Brain pericyte (primary cell): ENCODE results near the gene F5.

Experiments used
- DNase-seq: peaks from one replicate; pipeline ENCODE4 v3.0.0-alpha.2; 2012; ENCODE audit warnings: low read depth, low spot score

Gene F5

DNA sequence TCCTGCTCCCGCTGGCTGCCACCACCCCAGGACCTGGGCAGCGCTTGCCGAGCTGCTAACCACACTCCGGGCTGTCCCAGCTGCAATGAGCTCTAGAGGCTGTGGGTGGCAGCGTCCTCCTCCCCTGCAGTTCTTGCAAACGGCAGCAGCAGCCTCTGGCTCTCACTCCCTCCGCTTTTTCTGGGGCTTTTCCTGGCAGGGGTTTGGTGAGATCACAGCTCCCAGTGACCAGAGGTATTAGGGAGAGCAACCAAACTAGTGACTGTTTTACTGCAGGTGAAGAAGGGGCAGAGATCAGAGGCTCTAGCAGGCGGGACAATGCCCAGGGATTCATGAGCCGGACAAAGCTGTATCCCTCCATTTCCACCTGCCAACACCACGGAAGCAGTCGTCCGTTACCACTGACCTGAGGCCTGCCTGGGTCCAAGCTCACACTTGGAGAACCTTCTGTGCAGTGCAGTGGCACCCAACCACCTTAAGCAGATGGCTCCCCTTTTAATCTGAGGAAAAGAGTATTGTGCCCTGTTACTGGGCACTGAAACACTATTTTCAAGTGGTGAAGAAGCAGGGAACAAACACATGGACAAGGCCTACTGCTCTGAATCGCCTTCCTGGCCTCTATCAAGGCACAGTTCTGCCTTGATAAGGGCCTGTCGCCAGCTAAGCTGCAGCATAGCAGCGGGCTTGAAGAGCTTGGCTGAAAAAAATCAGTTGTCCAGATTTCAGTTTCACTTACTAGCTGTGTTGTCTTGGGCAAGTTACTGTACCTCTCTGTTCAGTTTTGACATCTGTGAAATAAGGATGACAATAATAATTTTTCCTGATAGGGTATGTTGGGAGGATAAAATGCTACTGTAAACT, at the start of gene F5:
Gene F5 (minus strand): TSS at position 87 of the 861 bp plus-strand sequence. CDS start 95 bp downstream, outside the sequence.
- no peak for DNase-seq

DNA sequence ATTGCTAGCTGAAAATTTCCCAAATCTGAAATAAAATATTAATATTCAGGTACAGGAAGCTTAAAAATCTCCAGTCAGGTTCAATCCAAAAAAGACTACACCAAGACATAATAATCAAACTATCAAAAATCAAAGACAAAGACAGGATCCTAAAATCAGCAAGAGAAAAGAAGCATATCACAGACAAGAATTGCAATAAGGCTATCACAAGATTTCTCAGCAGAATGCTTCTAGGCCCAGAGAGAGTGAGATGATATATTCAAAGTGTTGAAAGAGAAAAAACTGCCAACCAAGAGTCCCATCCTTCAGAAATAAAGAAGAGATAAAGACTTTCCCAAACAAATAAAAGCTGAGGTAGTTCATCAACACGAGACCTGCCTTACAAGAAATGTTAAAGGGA, 48.6 kb upstream of the F5 start:
- no peak for DNase-seq

DNA sequence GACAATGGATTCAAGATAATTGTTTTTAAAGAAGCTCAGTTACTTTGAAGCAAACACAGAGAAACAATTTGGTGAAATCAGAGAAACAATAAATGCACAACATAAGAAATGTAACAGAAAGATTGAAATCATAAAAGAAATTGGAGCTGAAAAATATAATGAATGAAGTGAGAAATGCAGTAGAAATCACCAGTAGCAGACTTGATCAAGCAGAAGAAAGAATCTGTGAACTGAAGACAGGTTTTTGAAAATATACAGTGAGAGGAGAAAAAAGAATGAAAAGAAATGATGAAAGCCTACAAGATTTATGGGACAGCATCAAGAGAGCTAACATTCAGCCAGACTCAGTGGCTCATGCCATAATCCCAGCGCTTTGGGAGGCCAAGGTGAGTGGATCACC, 47.9 kb upstream of the F5 start:
- no peak for DNase-seq

DNA sequence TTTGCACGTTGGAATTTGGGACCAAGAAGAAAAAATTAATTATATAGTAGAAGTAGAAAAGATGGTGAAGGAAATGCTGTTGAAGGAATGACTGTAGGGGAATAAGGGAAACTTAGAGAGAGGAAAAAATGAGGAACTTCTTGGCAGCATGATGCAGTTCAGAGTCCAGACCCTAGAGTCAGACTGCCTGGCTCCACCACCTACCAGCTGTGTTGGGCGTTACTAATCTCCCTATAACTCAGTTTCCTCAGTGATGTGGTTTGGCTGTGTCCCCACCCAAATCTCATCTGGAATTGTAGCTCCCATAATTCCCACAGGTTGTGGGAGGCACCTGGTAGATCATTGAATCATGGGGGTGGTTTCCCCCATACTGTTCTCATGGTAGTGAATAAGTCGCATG, 45.0 kb upstream of the F5 start:
- DNase-seq: no peak

DNA sequence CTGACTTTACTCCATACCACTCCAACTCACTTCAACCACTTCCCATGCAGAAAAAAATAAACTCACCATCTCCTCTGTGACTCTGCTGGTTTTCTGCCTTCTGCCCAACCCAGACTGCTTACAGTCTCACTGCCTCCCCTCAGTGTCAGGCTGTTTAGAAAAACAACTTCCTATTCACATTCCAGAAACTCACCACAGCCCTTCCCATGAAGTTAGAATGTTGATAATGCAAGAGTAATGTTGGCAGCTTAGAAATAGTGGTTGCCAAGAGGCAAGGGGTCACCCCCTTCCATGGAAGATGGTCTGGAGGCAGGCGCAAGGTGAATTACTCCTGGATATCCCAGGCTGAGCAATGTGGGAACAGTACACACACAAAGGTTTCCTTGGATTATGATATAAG, 43.7 kb upstream of the F5 start, which contains the start of gene SELP:
Gene SELP (minus strand): TSS at position 119 of the 400 bp plus-strand sequence. CDS start 50 bp downstream, at position 69.
- no peak for DNase-seq

DNA sequence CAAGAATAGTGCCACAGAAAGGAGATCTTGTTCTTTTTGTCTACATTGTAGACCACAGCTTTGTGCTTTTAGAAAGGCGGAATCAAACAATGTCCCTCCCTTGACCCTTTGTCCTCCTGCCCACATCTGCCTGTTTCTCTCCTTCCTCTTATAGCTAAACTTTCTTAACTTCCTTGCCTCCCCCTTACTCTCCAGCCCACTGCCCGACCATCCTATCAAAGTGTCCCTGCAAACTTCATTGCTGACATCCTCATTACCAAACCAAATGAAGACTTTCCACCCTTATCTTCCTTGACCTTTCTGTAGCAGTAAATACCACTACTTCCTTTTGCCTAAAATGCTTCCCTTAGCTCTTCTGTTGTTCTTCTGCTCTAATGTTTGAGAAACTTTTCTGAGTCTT, 38.6 kb upstream of the F5 start:
- no peak for DNase-seq

DNA sequence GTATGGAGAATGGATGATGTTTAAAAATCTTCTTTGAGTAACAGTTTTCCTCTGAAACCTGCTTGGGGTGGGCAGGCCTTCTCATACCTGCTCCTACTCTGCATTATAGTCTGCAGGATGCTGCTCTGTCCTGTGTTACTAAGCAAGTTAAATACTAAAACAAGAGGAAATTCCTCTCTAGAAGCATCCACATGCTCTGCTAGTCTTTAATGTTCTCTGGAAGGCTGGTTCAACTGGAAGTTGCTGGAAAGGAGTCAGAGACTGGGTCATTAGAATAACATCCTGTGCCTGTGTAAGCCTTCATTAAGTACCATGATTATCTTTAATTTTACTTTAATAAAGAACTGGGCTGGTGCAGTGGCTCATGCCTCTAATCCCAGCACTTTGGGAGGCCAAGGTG, 37.8 kb upstream of the F5 start:
- no peak for DNase-seq

DNA sequence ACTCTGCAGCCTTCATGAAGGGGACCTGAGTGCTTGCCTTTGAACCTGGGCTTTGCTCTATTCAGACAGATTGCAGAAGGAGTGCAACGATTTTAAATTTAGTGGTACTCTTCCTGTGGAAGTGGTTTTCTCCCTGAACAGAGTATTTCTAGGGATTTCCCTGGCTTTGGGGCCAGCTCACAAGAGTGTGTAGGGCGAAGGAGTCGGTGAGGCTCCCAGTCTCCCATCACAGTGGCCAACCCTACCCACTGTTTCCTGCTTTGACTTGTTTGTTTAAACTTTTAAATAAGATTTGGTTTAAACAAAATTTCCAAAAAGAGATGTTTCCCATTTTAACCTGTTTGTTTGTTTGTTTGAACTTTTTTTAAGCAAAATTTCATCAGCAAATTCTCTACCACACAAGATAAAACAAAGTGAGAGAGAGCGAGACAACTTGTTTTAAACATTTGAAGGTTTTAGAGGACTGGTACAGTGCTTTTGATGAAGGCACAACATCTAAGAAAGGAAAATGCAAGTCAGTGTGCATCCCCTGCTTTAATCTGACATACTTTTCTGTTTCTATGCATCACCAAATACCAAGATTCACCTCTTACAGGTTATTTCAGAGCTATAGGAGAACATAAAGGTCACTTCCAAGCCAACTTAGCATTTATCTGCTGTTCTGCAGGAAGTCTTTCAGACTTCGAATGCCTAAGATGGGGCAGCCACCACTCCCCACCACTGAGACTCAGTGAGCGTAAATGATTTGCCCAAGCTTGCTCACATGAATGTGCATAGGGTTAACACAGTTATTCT, 37.0 kb upstream of the F5 start:
- no peak for DNase-seq

DNA sequence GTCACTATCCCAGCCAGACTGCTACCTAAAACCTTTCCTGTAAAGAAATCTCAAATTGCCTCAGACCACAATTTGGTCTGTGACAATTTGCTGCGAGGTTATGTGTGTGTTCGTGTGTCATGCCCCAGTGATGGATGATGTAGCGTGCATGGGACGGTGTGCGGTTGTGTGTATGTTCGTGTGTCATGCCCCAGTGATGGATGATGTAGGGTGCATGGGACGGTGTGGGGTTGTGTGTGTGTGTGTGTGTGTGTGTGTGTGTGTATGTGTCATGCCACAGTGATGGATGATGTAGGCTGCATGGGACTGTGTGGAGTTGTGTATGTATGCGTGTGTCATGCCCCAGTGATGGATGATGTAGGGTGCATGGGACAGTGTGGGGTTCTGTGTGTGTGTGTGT, 34.3 kb upstream of the F5 start:
- DNase-seq: no peak

DNA sequence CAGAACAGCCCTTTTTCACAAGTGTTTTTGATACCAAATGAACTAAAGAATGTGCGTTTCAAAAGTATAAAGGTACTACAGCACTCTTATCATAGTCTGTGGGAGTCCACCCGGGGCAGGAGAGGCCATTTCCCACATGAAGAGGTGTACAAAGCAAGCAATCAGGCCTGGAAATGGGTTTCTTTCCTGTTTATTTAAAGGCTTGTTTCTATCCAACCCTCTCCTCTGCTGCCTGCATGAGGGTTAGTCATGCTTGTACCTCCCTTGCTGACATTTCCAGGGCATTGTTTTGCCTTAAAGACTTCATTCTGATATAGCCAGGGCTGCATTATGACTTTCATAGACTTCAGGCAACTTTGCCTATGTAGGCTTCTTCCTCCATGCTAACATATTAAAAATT, 32.1 kb upstream of the F5 start:
- no peak for DNase-seq

DNA sequence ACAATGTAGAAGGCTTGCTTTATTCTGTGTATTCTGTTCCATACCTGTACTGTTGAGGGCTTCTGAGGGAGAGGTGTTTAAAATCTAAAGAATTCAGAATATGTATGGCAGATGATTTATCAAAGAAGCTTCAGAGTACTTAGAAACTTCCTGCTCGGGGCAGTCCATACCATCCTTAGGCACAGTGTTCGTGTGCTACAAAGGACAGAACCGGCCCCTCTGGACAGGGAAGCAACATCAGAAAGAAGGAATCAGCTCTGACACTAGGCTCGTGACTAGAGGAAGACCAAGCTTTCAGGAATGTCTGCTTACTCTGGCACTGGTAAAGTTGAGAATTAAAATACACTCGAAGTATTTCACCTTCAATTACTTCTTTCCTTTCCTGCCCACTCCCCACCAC, 29.5 kb upstream of the F5 start:
- no peak for DNase-seq

DNA sequence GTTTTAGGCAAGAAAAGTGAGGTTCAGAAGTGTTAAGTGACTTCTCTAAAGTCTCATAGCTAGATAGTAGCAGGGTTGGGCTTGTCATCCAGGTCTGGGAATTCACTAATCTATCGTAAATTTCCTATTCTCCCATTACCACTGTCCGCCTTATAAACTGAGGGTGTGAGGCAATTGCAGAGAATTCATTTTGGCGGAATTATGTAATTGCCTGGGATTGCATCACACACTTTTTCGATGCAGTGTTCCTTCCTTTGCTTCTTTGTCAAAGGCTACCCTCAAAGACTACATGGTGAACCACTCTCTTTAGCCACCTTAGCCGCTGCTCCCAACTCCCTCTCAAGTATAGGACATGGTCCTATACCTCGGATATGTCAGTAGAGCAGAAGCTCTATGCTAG, 24.6 kb upstream of the F5 start:
- DNase-seq: no peak

DNA sequence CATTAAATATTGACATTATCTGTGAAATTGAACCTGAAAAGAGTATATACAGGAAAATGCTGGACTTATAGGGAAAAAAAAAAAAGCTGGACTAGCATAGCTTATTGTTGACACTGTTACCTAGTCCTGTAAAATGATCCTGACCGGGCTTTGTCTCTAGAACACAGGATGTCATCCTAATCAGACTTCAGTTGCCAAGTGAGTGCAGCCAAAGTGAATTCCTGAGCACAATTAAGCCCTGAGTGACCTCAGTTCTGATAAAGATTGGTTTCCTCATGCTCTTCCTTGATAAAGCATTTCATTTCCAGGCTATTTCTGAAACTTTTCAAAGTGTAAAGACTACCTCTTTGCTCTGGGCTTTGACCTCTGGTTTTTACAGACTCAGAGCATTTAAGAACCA, 23.8 kb upstream of the F5 start:
- DNase-seq: no peak

DNA sequence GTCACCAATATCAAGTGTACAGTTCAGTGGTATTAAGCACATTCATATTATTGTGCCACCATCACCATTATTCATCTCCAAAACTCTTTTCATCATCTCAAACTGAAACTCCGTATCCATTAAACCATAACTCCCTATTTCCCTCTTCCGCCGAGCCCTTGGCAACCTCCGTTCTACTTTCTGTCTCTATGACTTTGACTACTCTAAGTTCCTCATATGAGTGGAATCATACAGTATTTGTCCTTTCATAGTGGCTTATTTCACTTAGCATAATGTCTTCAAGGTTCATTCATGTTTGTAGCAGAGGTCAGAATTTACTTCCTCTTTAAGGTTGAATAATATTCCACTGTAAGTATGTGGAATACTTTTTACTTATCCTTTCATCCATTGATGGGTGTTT, 21.9 kb upstream of the F5 start:
- no peak for DNase-seq

DNA sequence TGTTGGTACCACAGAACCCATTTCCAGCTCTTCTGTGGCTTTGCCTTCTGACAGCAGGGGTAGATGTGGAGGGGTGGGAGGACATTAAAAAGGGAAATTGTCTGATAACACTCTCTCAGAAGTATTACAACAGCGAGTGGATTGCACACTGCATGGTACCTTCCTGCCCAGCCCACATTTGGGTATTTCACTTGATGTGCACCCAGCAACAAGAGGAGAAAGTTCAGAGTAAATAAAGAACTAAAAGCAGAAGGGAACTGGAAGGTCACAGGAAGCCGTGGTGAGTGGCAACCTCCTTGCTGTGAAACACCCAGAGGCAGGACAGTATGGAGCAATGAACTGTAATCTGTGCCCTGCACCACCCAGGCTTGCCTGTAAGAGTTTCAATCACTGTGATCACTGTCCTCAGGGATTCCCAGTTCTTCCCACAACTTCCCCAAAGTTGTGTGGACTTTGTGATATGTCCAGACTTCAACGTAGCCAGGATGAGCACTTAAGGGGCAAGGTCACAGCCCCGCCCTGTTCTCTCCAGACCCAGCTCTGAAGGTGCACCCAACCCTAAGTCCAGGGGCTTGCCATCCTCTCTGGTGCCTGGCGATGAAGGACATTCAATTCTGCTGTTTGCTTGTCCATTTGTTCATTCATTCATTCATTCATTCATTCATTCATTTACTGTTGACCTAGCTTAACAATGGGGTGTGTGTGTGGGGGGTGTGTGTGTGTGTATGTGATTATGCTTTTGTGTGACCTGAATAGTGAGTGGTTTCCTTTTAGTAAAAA, 18.7 kb upstream of the F5 start:
- DNase-seq: no peak

DNA sequence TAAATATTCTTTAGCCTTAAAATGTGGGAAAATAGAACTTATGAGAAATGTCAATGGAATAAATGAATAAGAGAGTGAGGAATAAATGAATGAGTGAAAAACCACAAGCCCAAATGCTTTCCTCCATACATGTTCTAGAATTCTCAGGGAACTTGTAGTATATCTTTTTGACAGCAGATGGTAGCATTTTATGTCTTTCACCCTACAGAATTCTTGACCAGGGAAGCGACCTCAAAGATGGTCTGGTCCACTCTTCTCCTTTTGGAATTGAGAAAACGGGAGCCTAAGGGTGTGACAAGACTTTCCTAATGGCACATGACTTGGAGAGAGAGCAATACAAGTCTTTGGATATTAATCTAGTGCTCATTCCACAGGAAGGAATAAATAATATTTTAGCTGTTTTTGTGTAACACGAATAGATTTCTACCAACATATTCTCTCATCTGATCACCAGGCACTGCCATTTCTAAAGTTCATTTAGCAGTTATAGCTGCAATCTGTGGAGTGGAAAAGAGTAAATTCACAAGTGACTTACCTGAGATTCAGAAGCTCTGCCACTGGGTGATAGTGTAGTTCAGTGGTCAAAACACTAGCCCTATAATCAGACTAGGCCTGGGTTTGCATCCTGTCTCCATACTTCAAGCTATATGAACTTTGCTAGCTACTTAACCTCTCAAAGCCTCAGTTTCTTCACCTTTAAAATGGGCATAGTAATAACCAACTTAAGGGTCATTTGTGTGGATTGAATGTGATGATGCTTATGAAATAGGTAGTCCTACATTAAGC, 15.0 kb upstream of the F5 start:
- peak; percentile 5 for DNase-seq

DNA sequence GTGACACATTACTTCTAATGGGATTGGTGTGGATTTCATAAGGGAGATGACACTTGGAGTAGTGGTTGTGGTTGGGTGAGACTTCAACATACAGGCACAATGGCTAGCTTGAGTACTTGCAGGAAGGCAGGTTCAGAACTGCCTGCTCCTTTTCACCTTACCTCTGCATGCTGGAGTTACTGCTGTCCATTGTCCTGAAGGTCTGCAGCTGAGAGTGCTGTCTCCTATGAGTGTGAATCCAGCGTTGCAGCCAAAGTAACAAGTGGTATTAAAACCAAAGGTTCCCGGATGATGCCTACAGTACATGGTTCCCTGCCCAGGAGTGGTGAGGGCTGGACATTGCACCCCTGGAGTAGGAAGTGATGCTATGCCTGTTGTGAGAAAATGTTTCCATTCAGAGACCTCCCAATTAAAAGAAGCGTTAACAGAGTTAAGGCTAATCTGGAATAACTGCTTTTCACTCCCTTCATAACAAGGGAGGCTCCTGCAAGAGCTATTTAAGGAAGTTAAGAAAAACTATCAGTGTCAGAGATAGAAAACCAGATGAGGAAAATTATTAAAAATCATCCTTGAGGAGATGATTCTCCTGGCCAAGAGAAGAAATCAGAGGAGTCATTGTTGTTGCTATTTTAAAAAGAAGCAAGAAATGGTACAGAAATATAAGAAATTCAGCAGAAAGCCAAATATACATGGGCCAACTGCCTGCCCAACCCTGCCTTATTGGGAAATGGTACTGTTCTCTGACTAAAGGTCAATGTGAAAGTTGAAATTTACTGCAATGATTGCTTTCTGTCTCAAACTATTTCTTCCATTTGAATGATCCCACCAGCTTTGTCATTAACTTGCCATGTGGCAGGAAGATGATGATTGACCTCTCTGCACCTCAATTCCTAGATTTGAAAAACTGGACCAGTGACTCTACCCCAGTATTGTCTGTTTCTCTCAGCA, 9.8 kb upstream of the F5 start:
- no peak for DNase-seq

DNA sequence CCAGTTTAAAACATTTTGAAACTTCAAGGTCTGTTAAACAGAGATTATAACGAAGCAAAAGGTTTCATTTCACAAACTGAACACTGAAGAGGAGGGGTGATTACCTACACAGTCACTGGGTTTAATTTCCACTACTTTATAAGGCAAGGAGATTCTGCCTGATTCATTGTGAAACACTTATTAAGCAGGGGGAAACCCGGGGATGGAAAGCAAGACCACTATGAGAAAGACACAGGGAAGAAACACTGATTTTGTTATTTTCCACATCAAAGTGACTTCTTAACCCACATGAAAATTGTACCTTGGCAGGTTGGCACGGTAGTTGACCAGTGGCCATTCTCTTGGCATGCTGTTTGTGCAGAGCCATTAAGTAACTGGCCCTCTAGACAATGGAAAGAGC, 8.1 kb upstream of the F5 start:
- DNase-seq: no peak

DNA sequence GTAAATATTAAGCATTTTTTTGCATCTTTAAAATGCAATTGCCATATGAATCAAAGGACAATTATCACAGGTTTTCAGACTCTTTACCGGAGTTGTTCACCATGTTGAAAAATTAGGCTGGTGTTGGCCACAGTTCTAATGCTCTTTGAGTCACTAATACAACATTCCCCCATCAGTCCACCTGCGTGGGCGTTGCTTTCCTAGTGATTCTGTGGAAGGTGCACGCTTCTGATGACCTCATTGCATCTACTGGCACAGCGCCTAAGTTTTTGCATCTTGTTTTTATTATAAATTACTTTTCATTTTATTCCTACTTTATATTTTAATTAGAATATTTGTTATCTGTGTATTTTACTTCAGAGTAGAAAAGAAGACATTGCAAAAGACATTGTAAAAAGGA, 4.7 kb upstream of the F5 start:
- DNase-seq: no peak

DNA sequence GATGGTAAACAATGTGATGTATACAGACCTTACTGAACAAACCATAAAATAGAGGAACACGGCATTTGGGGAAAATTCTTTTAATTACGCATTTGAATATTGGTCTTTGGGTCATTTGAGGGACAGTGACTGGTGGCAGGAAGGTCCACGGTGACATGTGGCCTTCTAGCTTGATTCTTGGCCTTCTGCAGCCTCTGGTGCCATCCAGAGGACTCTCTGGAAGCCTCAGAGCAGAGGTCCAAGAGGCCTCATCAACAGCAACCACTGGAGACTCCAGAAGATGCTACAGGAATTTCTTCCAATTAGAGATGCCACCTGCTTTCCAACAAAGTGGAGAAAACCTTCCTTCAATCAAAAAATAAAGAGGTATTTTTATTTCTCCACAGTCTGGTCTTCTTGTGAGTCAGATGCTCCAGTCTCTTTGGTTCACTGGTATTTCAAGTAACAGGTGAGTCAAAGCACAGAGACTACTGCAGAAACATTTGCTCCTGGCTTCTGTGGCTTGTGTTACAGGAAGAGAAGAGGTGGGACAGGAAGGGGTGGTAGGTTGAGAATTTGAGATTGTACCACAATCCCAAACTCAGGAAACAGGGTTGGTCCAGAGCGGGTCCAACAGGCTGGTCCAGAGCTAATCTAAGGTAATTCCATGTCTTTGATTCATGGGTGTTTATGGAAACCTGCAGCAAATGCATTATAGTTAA, 2.7 kb upstream of the F5 start:
- no peak for DNase-seq
